Measurements from ENCODE around the gene KIAA1217.

- TF ChIP-seq CTCF (conservative IDR thresholded peaks at IDR 0.05; ENCODE audit: low read depth, low read length) (no peak), EZH2 (IDR thresholded peaks at IDR 0.05; ENCODE audit: borderline replicate concordance, low read depth, low read length, poor library complexity, severe bottlenecking) (no peak)
Measured at GRCh38 chr10:24456322-24456721, 247.4 kb downstream of the KIAA1217 start.
